ENCODE results near the gene PSMD5. TPM values are rescaled to one million over a fixed set of nuclear protein-coding genes. Genes with fewer than 3 reads are reported as not detected.
A peak's percentile ranks its signal among the peaks of the same experiment; 100 is the strongest.

Gene PSMD5
- total RNA-seq, 1 donor from 2014 or later = 27.1 TPM

DNA sequence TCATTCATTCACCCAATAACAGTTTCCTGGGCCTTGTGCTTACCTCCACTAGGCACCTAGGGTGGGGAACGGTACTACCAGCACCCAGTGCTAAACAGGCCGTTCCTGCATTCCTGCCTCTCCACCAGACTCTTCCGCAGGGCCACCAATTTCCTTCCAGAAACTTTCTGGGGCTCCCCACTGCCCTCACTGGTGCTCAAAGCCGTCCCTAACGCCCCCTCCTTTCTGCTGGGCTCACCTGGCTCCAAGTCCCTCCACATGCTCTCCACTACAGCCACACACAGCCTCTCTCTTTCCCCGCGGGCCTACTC, 32.9 kb upstream of the PSMD5 start:
- no peaks in the 10 kb centered on the region for H3K9me3 ChIP-seq (ENCODE audit: control insufficient read depth in 3 of 3, low read length in 3 of 3)
- peak overlapping the region in 2 of 3 donors; percentile 59 to 70 for H3K9ac ChIP-seq (ENCODE audit: low read depth in 1 of 3, low read length in 3 of 3)
- H3K27ac ChIP-seq (ENCODE audit: low read depth, low read length) = peak overlapping the region; percentile 72
- peaks cover 5 to 25% (median 18%) of the 10 kb centered on the region in 3 donors for H3K27me3 ChIP-seq (ENCODE audit: control insufficient read depth in 3 of 3, insufficient read depth in 3 of 3, low read length in 3 of 3)
- H3K4me3 ChIP-seq (ENCODE audit: low read length in 3 of 3) = peak overlapping the region in 1 of 3 donors; percentile 64
- H3K36me3 ChIP-seq (ENCODE audit: control insufficient read depth in 3 of 3, insufficient read depth in 3 of 3, low read length in 3 of 3) = peaks cover 0 to 2% (median 0%) of the 10 kb centered on the region in 3 donors
- H3K4me1 ChIP-seq (ENCODE audit: control insufficient read depth in 3 of 3, insufficient read depth in 3 of 3, low read length in 3 of 3) = peaks cover 0 to 15% (median 11%) of the 10 kb centered on the region in 3 donors

DNA sequence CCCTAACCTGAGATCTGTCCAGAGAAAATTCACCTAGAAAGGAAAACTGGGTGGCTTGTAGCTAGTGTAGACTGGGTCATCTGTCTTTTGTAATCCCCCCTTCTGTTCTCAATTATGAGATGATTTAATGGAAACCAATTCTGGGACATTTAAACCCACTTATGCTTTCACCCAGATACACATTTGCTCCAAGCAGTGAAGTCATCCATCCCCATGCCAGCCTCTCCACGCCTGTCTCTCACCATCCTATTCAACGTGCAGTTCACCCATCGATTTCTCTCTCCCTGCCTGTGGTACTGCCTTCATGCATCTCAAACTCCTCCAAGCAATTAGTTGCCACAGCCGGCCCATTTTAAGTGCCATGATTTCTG, 32.5 kb upstream of the PSMD5 start:
- no peak overlapping the region for H3K27ac ChIP-seq (ENCODE audit: low read depth, low read length)
- no peaks in the 10 kb centered on the region for H3K9me3 ChIP-seq (ENCODE audit: control insufficient read depth in 3 of 3, low read length in 3 of 3)
- no peak overlapping the region for H3K4me3 ChIP-seq (ENCODE audit: low read length in 3 of 3)
- H3K9ac ChIP-seq (ENCODE audit: low read depth in 1 of 3, low read length in 3 of 3) = no peak overlapping the region
- peaks cover 0 to 15% (median 11%) of the 10 kb centered on the region in 3 donors for H3K4me1 ChIP-seq (ENCODE audit: control insufficient read depth in 3 of 3, insufficient read depth in 3 of 3, low read length in 3 of 3)
- H3K36me3 ChIP-seq (ENCODE audit: control insufficient read depth in 3 of 3, insufficient read depth in 3 of 3, low read length in 3 of 3) = peaks cover 0 to 2% (median 0%) of the 10 kb centered on the region in 3 donors
- peaks cover 5 to 25% (median 18%) of the 10 kb centered on the region in 3 donors for H3K27me3 ChIP-seq (ENCODE audit: control insufficient read depth in 3 of 3, insufficient read depth in 3 of 3, low read length in 3 of 3)

- H3K27ac ChIP-seq (ENCODE audit: low read depth, low read length) = no peak overlapping the region
- H3K27me3 ChIP-seq (ENCODE audit: control insufficient read depth in 3 of 3, insufficient read depth in 3 of 3, low read length in 3 of 3) = peaks cover 5 to 22% (median 18%) of the 10 kb centered on the region in 3 donors
- H3K4me3 ChIP-seq (ENCODE audit: low read length in 3 of 3) = no peak overlapping the region
- H3K9ac ChIP-seq (ENCODE audit: low read depth in 1 of 3, low read length in 3 of 3) = no peak overlapping the region
- H3K9me3 ChIP-seq (ENCODE audit: control insufficient read depth in 3 of 3, low read length in 3 of 3) = no peaks in the 10 kb centered on the region
- H3K4me1 ChIP-seq (ENCODE audit: control insufficient read depth in 3 of 3, insufficient read depth in 3 of 3, low read length in 3 of 3) = peaks cover 0 to 19% (median 12%) of the 10 kb centered on the region in 3 donors
- peaks cover 0 to 2% (median 0%) of the 10 kb centered on the region in 3 donors for H3K36me3 ChIP-seq (ENCODE audit: control insufficient read depth in 3 of 3, insufficient read depth in 3 of 3, low read length in 3 of 3)
Measured at GRCh38 chr9:120874226-120875194, 31.8 kb upstream of the PSMD5 start.

DNA sequence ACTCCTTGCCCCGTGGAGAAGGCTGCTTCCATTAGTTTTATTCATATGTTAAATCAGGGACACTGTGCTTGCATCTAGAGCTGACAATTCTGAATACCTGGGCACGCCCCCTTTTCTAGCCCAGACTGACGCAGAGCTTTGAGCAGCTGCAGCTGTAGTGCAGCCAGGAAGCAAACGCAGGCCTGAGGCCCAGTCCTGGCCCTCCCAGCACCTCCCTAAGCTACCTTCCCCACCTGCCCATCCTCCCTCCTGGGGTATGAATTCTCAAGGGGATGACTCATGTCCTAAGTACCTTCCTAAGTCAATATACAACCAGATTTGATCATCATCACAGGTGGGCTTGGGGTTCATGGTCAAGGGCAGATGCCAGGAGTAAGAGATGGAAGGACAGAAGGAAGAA, 30.8 kb upstream of the PSMD5 start:
- H3K4me3 ChIP-seq (ENCODE audit: low read length in 3 of 3) = no peak overlapping the region
- H3K4me1 ChIP-seq (ENCODE audit: control insufficient read depth in 3 of 3, insufficient read depth in 3 of 3, low read length in 3 of 3) = peaks cover 0 to 24% (median 15%) of the 10 kb centered on the region in 3 donors
- peaks cover 2 to 12% (median 11%) of the 10 kb centered on the region in 3 donors for H3K27me3 ChIP-seq (ENCODE audit: control insufficient read depth in 3 of 3, insufficient read depth in 3 of 3, low read length in 3 of 3)
- H3K9me3 ChIP-seq (ENCODE audit: control insufficient read depth in 3 of 3, low read length in 3 of 3) = no peaks in the 10 kb centered on the region
- peaks cover 0 to 2% (median 0%) of the 10 kb centered on the region in 3 donors for H3K36me3 ChIP-seq (ENCODE audit: control insufficient read depth in 3 of 3, insufficient read depth in 3 of 3, low read length in 3 of 3)
- H3K27ac ChIP-seq (ENCODE audit: low read depth, low read length) = no peak overlapping the region
- H3K9ac ChIP-seq (ENCODE audit: low read depth in 1 of 3, low read length in 3 of 3) = no peak overlapping the region

DNA sequence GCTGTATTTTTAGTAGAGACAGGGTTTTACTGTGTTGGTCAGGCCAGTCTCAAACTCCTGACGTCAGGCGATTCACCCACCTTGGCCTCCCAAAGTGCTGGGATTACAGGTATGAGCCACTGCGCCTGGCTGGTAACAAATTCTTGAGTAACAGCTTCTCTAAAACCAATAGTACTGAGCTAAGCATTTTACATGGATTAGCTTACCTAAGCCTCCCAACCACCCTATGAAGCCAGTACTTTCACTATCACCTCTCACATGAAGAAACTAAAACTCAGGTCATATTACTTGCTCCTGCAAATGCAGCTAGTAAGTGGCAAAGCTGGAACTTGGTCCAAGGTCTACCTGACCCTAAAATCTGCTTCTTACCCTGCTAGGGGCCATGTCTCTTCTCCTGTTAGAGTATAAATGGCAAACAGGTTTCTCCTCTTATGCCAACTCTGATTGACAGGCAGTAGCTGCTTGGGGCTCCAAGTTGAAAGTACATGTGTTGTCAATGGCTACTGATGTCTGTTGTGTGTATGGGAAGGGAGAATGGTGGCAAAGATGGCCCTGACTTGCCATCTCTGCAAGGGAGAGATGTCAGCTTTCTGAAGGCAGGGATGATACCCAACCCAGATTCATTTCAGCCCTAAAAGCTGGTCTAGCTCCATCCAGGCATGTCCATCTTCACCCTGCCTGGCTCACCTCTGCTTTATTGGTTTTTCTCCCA, 30.2 kb upstream of the PSMD5 start:
- Histone ChIP-seq H3K9ac (ENCODE audit: low read depth in 1 of 3, low read length in 3 of 3) (no peak overlapping the region), H3K27ac (ENCODE audit: low read depth, low read length) (no peak overlapping the region), H3K27me3 (ENCODE audit: control insufficient read depth in 3 of 3, insufficient read depth in 3 of 3, low read length in 3 of 3) (peaks cover 0 to 6% (median 5%) of the 10 kb centered on the region in 3 donors), H3K4me1 (ENCODE audit: control insufficient read depth in 3 of 3, insufficient read depth in 3 of 3, low read length in 3 of 3) (peaks cover 5 to 25% (median 17%) of the 10 kb centered on the region in 3 donors), H3K36me3 (ENCODE audit: control insufficient read depth in 3 of 3, insufficient read depth in 3 of 3, low read length in 3 of 3) (peaks cover 0 to 2% (median 0%) of the 10 kb centered on the region in 3 donors), H3K9me3 (ENCODE audit: control insufficient read depth in 3 of 3, low read length in 3 of 3) (no peaks in the 10 kb centered on the region), H3K4me3 (ENCODE audit: low read length in 3 of 3) (no peak overlapping the region)

- Histone ChIP-seq H3K27ac (ENCODE audit: low read depth, low read length) (no peak overlapping the region), H3K4me3 (ENCODE audit: low read length in 3 of 3) (no peak overlapping the region), H3K9me3 (ENCODE audit: control insufficient read depth in 3 of 3, low read length in 3 of 3) (no peaks in the 10 kb centered on the region), H3K27me3 (ENCODE audit: control insufficient read depth in 3 of 3, insufficient read depth in 3 of 3, low read length in 3 of 3) (no peaks in the 10 kb centered on the region), H3K36me3 (ENCODE audit: control insufficient read depth in 3 of 3, insufficient read depth in 3 of 3, low read length in 3 of 3) (peaks cover 0 to 7% (median 7%) of the 10 kb centered on the region in 3 donors), H3K4me1 (ENCODE audit: control insufficient read depth in 3 of 3, insufficient read depth in 3 of 3, low read length in 3 of 3) (peaks cover 7 to 20% (median 11%) of the 10 kb centered on the region in 3 donors), H3K9ac (ENCODE audit: low read depth in 1 of 3, low read length in 3 of 3) (no peak overlapping the region)
Measured at GRCh38 chr9:120870206-120870605, 27.5 kb upstream of the PSMD5 start.

DNA sequence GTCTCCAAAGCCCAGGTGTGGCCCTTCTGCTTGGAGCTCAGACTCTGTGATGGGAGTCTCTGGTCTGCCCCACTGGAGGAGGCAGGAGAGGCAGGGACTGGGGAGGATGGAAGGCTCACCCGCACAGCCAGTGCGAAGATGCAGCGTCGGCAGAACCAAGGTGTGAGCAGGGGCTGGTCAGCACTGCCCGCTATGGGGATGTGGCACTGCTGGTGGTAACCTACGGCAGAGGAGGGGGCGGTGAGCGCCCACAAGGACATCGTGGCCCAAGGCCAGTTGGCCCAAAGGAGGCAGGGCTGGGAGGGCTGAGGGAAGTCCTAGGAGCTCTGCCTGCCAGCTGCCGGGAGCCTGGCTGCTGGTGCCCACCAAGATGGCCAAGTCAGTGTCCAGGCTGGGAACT, 27.0 kb upstream of the PSMD5 start:
- peaks cover 9 to 21% (median 11%) of the 10 kb centered on the region in 3 donors for H3K4me1 ChIP-seq (ENCODE audit: control insufficient read depth in 3 of 3, insufficient read depth in 3 of 3, low read length in 3 of 3)
- peak overlapping the region in 1 of 3 donors; percentile 79 for H3K9ac ChIP-seq (ENCODE audit: low read depth in 1 of 3, low read length in 3 of 3)
- H3K9me3 ChIP-seq (ENCODE audit: control insufficient read depth in 3 of 3, low read length in 3 of 3) = no peaks in the 10 kb centered on the region
- peak overlapping the region; percentile 66 for H3K27ac ChIP-seq (ENCODE audit: low read depth, low read length)
- H3K4me3 ChIP-seq (ENCODE audit: low read length in 3 of 3) = no peak overlapping the region
- peaks cover 0 to 9% (median 7%) of the 10 kb centered on the region in 3 donors for H3K36me3 ChIP-seq (ENCODE audit: control insufficient read depth in 3 of 3, insufficient read depth in 3 of 3, low read length in 3 of 3)
- H3K27me3 ChIP-seq (ENCODE audit: control insufficient read depth in 3 of 3, insufficient read depth in 3 of 3, low read length in 3 of 3) = no peaks in the 10 kb centered on the region

DNA sequence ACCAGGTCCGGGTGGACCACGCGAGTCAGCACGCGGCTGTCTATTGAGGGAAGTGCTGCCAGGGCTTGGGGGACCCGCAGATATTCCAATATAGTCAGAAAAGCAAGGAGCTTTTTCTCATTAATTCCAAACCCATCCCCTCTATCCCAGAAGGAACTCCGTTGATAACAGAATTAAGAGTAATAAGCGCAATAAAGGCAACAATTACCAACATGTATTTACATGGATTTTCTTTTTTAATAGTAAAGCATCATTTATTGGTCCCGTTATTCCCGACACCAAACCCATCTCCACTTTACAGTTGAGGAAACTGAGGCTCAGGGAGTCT, 26.6 kb upstream of the PSMD5 start:
- Histone ChIP-seq H3K27ac (ENCODE audit: low read depth, low read length) (peak overlapping the region; percentile 66), H3K27me3 (ENCODE audit: control insufficient read depth in 3 of 3, insufficient read depth in 3 of 3, low read length in 3 of 3) (no peaks in the 10 kb centered on the region), H3K9me3 (ENCODE audit: control insufficient read depth in 3 of 3, low read length in 3 of 3) (no peaks in the 10 kb centered on the region), H3K36me3 (ENCODE audit: control insufficient read depth in 3 of 3, insufficient read depth in 3 of 3, low read length in 3 of 3) (peaks cover 0 to 9% (median 7%) of the 10 kb centered on the region in 3 donors), H3K4me3 (ENCODE audit: low read length in 3 of 3) (peak overlapping the region; percentile 70 to 89 (median 88)), H3K4me1 (ENCODE audit: control insufficient read depth in 3 of 3, insufficient read depth in 3 of 3, low read length in 3 of 3) (peaks cover 9 to 21% (median 11%) of the 10 kb centered on the region in 3 donors), H3K9ac (ENCODE audit: low read depth in 1 of 3, low read length in 3 of 3) (peak overlapping the region; percentile 68 to 79 (median 78))

GRCh38 chr9:120868676-120869359, 26.1 kb upstream of the PSMD5 start:
- H3K4me3 ChIP-seq (ENCODE audit: low read length in 3 of 3) = peak overlapping the region; percentile 80 to 89 (median 88)
- no peaks in the 10 kb centered on the region for H3K27me3 ChIP-seq (ENCODE audit: control insufficient read depth in 3 of 3, insufficient read depth in 3 of 3, low read length in 3 of 3)
- H3K9me3 ChIP-seq (ENCODE audit: control insufficient read depth in 3 of 3, low read length in 3 of 3) = no peaks in the 10 kb centered on the region
- H3K36me3 ChIP-seq (ENCODE audit: control insufficient read depth in 3 of 3, insufficient read depth in 3 of 3, low read length in 3 of 3) = peaks cover 1 to 9% (median 7%) of the 10 kb centered on the region in 3 donors
- peak overlapping the region; percentile 68 to 79 (median 78) for H3K9ac ChIP-seq (ENCODE audit: low read depth in 1 of 3, low read length in 3 of 3)
- peak overlapping the region; percentile 68 for H3K27ac ChIP-seq (ENCODE audit: low read depth, low read length)
- H3K4me1 ChIP-seq (ENCODE audit: control insufficient read depth in 3 of 3, insufficient read depth in 3 of 3, low read length in 3 of 3) = peaks cover 9 to 21% (median 11%) of the 10 kb centered on the region in 3 donors

Measured in skeletal muscle tissue (tissue), 4 donors.